GM12878 (cell line): ENCODE results near the gene PRM1. TPM values are rescaled to one million over a fixed set of nuclear protein-coding genes. Genes with fewer than 3 reads are reported as not detected.

ENCODE experiments used
- CBX3 ChIP-seq: fragments of 200-600 bp; sonication (generic); IDR thresholded peaks from 2 replicates; pipeline ENCODE4 v1.6.1; 2016; ENCODE audit warnings: low read depth, borderline replicate concordance
- ELK1 ChIP-seq: IDR thresholded peaks from 2 replicates; pipeline ENCODE4 v1.6.1; 2012; ENCODE audit warnings: low read depth, low read length, improper control_type of control experiment
- PAX5 ChIP-seq: IDR thresholded peaks from 2 replicates; pipeline ENCODE4 v1.6.1; 2011; ENCODE audit warnings: low read depth, low read length, borderline replicate concordance
- POLR2AphosphoS2 ChIP-seq: IDR thresholded peaks from 2 replicates; pipeline ENCODE4 v1.6.1; 2011; ENCODE audit warnings: low read depth, mild to moderate bottlenecking, low read length, improper control_type of control experiment, moderate library complexity
- PRDM15 ChIP-seq: fragments of 450-650 bp; formaldehyde crosslinking; IDR thresholded peaks from 2 replicates; pipeline ENCODE4 v1.4.0; 2020; ENCODE audit warnings: mild to moderate bottlenecking, moderate library complexity
- RAD51 ChIP-seq: fragments of 450-650 bp; IDR thresholded peaks from 2 replicates; pipeline ENCODE4 v1.6.1; 2016; ENCODE audit warnings: moderate library complexity, mild to moderate bottlenecking, inconsistent platforms
- SUZ12 ChIP-seq: fragments of 200-600 bp; sonication (generic); IDR thresholded peaks from one replicate; pipeline ENCODE4 v1.6.1; 2018; ENCODE audit warnings: antibody characterized with exemption, mild to moderate bottlenecking; ENCODE audit not compliant: unreplicated experiment
- TCF7 ChIP-seq: IDR thresholded peaks from 2 replicates; pipeline ENCODE4 v1.6.1; 2014; ENCODE audit warnings: antibody characterized with exemption, borderline replicate concordance
- YY1 ChIP-seq: IDR thresholded peaks from 2 replicates; pipeline ENCODE4 v1.6.1; 2011; ENCODE audit warnings: low read depth, mild to moderate bottlenecking, low read length
- polyA plus RNA-seq, 11 experiments: library from polyadenylated mRNA; depleted of rRNA in 4 of 11; unstranded in 6 of 11; stranded (reverse) in 5 of 11; fragments of >200 nt; fragmentation: Nextera tagmentation in 4 of 11; fragmentation: Illumina TruSeq in 1 of 11; extraction: Ambion mirVana in 4 of 11; extraction: Trizol in 1 of 11; gene quantifications; 1 replicate in 1 of 11; 2 replicates in 10 of 11; pipeline versions ENCODE4 v1.2.1 to v1.2.3, GENCODE V29; 2011 to 2016; ENCODE audit warnings: inconsistent platforms in 2 of 11, missing spikeins in 2 of 11, low read depth in 1 of 11
- total RNA-seq, 4 experiments: library from RNA; depleted of rRNA in 3 of 4; stranded (reverse); fragments of >200 nt in 3 of 4; fragmentation: Illumina TruSeq in 1 of 4; extraction: Trizol in 1 of 4; gene quantifications; 2 replicates each; pipeline versions ENCODE4 v1.2.1 to v1.2.3, GENCODE V29; 2013 to 2021
- TF ChIP-seq, protein P1 (sequence below): fragments of 450-650 bp; IDR thresholded peaks from 2 replicates; pipeline ENCODE4 v1.6.1; 2017; ENCODE audit warnings: antibody characterized with exemption, mild to moderate bottlenecking, moderate library complexity
- TF ChIP-seq, protein P2 (sequence below): IDR thresholded peaks from 2 replicates; pipeline ENCODE4 v1.6.1; 2011; ENCODE audit warnings: mild to moderate bottlenecking, low read depth, low read length, moderate library complexity; ENCODE audit not compliant: insufficient replicate concordance
- TF ChIP-seq, protein P3 (sequence below): fragments of 450-650 bp; IDR thresholded peaks from 2 replicates; pipeline ENCODE4 v1.6.1; 2017; ENCODE audit warnings: mild to moderate bottlenecking

PRM1 gene
- total and polyA plus RNA-seq, 10 of the 15 experiments (the other 5 are each of a cell fraction or from before 2014, with no cell fraction given), result 0.20 TPM; not detected in 9

GRCh38 chr16:11255737-11256660 lies 25.1 kb downstream of the PRM1 start, which contains the start of gene SOCS1 (continued):
- TF ChIP-seq, protein P1, sequence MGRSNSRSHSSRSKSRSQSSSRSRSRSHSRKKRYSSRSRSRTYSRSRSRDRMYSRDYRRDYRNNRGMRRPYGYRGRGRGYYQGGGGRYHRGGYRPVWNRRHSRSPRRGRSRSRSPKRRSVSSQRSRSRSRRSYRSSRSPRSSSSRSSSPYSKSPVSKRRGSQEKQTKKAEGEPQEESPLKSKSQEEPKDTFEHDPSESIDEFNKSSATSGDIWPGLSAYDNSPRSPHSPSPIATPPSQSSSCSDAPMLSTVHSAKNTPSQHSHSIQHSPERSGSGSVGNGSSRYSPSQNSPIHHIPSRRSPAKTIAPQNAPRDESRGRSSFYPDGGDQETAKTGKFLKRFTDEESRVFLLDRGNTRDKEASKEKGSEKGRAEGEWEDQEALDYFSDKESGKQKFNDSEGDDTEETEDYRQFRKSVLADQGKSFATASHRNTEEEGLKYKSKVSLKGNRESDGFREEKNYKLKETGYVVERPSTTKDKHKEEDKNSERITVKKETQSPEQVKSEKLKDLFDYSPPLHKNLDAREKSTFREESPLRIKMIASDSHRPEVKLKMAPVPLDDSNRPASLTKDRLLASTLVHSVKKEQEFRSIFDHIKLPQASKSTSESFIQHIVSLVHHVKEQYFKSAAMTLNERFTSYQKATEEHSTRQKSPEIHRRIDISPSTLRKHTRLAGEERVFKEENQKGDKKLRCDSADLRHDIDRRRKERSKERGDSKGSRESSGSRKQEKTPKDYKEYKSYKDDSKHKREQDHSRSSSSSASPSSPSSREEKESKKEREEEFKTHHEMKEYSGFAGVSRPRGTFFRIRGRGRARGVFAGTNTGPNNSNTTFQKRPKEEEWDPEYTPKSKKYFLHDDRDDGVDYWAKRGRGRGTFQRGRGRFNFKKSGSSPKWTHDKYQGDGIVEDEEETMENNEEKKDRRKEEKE, result peak; percentile 65; the same call in 1 of the 2 replicates
- TF ChIP-seq CBX3, result no peak
- TF ChIP-seq, protein P2, sequence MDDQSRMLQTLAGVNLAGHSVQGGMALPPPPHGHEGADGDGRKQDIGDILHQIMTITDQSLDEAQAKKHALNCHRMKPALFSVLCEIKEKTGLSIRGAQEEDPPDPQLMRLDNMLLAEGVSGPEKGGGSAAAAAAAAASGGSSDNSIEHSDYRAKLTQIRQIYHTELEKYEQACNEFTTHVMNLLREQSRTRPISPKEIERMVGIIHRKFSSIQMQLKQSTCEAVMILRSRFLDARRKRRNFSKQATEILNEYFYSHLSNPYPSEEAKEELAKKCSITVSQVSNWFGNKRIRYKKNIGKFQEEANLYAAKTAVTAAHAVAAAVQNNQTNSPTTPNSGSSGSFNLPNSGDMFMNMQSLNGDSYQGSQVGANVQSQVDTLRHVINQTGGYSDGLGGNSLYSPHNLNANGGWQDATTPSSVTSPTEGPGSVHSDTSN, result peak; percentile 4
- peak; percentile 35; the same call in 1 of the 2 replicates for TF ChIP-seq YY1
- TF ChIP-seq SUZ12, result no peak
- peak; percentile 68; the same call in 1 of the 2 replicates for TF ChIP-seq PAX5
- TF ChIP-seq, protein P3, sequence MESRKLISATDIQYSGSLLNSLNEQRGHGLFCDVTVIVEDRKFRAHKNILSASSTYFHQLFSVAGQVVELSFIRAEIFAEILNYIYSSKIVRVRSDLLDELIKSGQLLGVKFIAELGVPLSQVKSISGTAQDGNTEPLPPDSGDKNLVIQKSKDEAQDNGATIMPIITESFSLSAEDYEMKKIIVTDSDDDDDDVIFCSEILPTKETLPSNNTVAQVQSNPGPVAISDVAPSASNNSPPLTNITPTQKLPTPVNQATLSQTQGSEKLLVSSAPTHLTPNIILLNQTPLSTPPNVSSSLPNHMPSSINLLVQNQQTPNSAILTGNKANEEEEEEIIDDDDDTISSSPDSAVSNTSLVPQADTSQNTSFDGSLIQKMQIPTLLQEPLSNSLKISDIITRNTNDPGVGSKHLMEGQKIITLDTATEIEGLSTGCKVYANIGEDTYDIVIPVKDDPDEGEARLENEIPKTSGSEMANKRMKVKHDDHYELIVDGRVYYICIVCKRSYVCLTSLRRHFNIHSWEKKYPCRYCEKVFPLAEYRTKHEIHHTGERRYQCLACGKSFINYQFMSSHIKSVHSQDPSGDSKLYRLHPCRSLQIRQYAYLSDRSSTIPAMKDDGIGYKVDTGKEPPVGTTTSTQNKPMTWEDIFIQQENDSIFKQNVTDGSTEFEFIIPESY, result no peak
- no peak for TF ChIP-seq TCF7
- TF ChIP-seq PRDM15 (CRISPR knock-in tag), result 0 out of 2 replicates have a peak, but pooled peaks have one; percentile 50
- 0 out of 2 replicates have a peak, but pooled peaks have one; percentile 28 for TF ChIP-seq ELK1
- TF ChIP-seq POLR2AphosphoS2, result peak; percentile 96
- TF ChIP-seq RAD51, result no peak
